Activated naive CD8-positive, alpha-beta T cell (primary cell): ENCODE measurements around the gene KRTAP3-1.
"Not testable (repeated sequence)": the region's sequence is repeated elsewhere in the genome, so short reads cannot be mapped to it uniquely, and the experiment has no call there.

ENCODE experiments used
- H3K27ac Mint-ChIP-seq: one replicate; pipeline ENCODE4 v1.8.0; 2021; ENCODE audit warnings: mixed read lengths
- H3K27me3 Mint-ChIP-seq: one replicate; pipeline ENCODE4 v1.8.0; 2021; ENCODE audit warnings: mixed read lengths
- H3K36me3 Mint-ChIP-seq: one replicate; pipeline ENCODE4 v1.8.0; 2021; ENCODE audit warnings: mixed read lengths
- H3K4me1 Mint-ChIP-seq: one replicate; pipeline ENCODE4 v1.8.0; 2021; ENCODE audit warnings: low read depth, mixed read lengths
- H3K4me3 Mint-ChIP-seq: one replicate; pipeline ENCODE4 v1.8.0; 2021; ENCODE audit warnings: mild to moderate bottlenecking, mixed read lengths
- H3K9me3 Mint-ChIP-seq: one replicate; pipeline ENCODE4 v1.8.0; 2021; ENCODE audit warnings: low read depth, mixed read lengths

Gene KRTAP3-1

DNA sequence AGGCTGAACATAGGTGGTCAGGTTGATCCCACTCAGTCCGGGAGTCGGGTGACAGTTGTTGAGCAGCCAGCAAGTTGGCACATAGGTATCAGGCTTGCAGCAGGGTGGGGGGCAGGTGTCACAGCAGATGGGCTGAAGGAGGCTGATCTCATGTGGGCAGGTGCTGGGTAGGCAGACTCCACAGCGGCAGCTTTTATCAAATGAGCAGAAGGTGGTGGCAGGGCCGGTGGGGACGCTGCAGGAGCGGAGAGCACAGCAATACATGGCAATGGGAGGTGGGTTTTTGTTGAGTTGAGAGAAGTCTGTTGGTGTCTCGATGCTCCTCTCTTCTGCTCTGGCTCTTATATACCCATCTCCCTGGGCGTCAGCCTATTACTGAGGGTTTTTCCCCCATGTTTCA is at the start of gene KRTAP3-1:
Gene KRTAP3-1, minus strand, starts transcription at position 318 of the 400 bp plus-strand sequence. Its CDS starts 54 bp downstream, at position 264.
- H3K4me1 Mint-ChIP-seq, result no peaks in the 10 kb centered on the region
- H3K27me3 Mint-ChIP-seq, result peaks cover 1% of the 10 kb centered on the region
- H3K27ac Mint-ChIP-seq, result no peak within 1 kb of the TSS

DNA sequence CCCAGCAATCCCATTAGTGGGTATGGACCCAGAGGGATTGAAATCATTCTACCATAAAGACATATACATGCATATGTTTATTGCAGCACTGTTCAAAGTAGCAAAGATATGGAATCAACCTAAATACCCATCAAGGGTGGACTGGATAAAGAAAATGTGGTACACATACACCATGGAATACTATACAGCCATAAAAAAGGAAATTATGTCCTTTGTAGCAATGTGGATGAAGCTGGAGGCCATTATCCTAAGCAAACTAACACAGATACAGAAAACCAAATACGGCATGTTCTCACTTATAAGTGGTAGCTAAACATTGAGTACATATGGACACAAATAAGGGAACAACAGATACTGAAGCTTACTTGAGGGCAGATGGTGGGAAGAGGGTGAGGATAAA is 48.6 kb upstream of the KRTAP3-1 start:
- H3K27me3 Mint-ChIP-seq, result peaks cover 30% of the 10 kb centered on the region
- no peaks in the 10 kb centered on the region for H3K36me3 Mint-ChIP-seq
- no peak overlapping the region for H3K27ac Mint-ChIP-seq
- peaks cover 3% of the 10 kb centered on the region for H3K4me1 Mint-ChIP-seq
- no peaks in the 10 kb centered on the region for H3K9me3 Mint-ChIP-seq
- no peak overlapping the region for H3K4me3 Mint-ChIP-seq

More for the DNA sequence above, at the start of gene KRTAP3-1:
- H3K9me3 Mint-ChIP-seq, result no peaks in the 10 kb centered on the region
- no peaks in the 10 kb centered on the region for H3K36me3 Mint-ChIP-seq
- no peak within 1 kb of the TSS for H3K4me3 Mint-ChIP-seq

DNA sequence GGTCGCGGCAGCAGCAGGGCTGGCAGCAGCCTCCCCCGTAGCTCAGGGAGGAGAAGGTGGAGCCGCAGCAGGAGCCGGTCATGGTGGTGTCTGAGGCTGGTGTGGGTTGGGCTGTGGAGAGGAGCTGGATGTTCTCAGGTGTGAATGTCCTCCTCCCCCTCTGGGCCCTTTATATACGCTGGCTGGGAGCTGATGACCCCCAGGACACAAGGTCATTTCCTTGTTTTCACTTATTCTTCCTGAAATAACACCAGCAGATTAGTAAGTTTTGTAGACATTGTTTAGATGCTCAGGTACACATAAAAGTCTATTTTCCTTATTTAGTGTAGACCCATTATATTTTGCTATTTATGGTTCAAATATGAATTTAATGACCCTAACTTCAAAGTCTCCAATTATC is 46.2 kb upstream of the KRTAP3-1 start, which contains the start of gene KRTAP2-2:
Gene KRTAP2-2, minus strand, starts transcription at position 101 of the 400 bp plus-strand sequence. Its CDS starts 19 bp downstream, at position 82.
- H3K9me3 Mint-ChIP-seq, H3K4me3 Mint-ChIP-seq, H3K4me1 Mint-ChIP-seq, H3K36me3 Mint-ChIP-seq, H3K27ac Mint-ChIP-seq: not testable (repeated sequence)
- H3K27me3 Mint-ChIP-seq, result peaks cover 16% of the 10 kb centered on the region

DNA sequence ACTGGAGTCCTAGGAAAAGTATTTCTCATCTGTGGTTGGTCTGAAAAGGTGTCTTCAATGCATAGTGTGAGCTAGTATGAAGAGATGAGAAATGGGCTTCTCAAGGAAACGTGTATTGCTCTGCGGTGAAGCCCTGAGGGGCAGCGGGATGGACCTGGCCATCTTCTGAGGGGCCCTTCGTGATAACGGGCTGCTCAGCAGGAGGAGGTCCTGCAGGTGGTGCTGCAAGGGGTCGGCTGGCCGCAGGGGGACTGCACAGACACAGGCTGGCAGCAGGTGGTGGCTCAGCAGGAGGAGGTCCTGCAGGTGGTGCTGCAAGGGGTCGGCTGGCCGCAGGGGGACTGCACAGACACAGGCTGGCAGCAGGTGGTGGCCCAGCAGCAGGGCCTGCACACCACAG is 45.6 kb upstream of the KRTAP3-1 start:
- H3K27ac Mint-ChIP-seq, H3K36me3 Mint-ChIP-seq, H3K4me1 Mint-ChIP-seq, H3K4me3 Mint-ChIP-seq, H3K9me3 Mint-ChIP-seq: not testable (repeated sequence)
- H3K27me3 Mint-ChIP-seq, result peaks cover 14% of the 10 kb centered on the region

DNA sequence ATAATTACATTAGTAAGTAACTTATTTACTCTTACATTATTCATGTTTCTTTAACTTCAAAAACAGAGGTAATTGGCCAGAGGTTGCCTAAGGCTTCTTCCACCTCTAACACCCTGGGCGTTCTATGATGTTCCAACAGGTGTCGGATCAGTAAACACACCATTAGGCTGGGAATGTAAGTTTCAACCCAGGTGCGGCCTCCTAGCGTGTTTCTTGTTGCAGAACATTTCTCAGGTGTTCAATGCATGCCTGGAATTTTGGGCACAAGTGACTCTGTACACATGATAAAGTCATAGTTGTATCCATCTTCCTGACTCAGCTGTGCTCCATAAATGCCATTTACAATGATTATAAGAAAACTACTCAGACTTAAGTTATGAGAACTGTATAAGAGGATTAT is 45.1 kb upstream of the KRTAP3-1 start:
- Mint-ChIP-seq H3K27me3 (peaks cover 11% of the 10 kb centered on the region), H3K36me3 (no peaks in the 10 kb centered on the region), H3K9me3 (no peaks in the 10 kb centered on the region), H3K4me3 (no peak overlapping the region), H3K4me1 (no peaks in the 10 kb centered on the region), H3K27ac (no peak overlapping the region)

DNA sequence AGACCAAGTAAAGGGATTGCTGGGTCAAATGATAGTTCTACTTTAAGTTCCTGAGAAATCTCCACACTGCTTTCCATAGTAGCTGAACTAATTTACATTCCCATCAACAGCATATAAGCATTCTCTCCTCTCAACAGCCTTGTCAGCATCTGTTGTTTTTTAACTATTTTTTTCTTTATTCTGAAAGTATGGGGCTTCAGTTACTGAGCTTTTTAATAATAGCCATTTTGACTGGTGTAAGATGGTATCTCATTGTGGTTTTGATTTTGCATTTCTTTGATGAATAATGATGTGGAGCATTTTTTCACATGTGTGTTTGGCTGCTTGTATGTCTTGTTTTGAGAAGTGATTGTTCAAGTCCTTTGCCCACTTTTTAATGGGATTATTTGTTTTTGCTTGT is 43.6 kb upstream of the KRTAP3-1 start:
- Mint-ChIP-seq H3K36me3 (no peaks in the 10 kb centered on the region), H3K27me3 (peaks cover 10% of the 10 kb centered on the region), H3K4me1 (no peaks in the 10 kb centered on the region)

DNA sequence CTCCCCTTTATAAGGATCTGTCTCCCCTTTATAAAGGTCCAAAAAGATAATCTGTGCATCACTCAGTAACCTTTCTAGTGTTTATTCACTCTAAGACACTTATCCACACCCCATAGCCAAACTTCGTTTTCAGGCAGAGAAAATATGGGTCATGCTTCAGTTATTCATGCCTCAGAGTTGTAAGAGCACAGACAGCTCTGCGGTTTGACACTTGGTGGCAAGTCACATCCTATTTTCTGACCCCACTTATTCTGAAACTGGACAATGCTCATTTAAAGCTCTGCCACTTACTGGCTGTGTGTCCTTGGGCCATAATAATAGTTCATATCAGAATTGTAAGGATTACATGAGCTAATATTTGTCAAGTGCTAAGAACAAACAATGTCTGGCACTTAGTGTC is 40.2 kb upstream of the KRTAP3-1 start:
- H3K36me3 Mint-ChIP-seq, result no peaks in the 10 kb centered on the region
- H3K9me3 Mint-ChIP-seq, result no peaks in the 10 kb centered on the region
- no peak overlapping the region for H3K27ac Mint-ChIP-seq
- peaks cover 13% of the 10 kb centered on the region for H3K27me3 Mint-ChIP-seq
- no peak overlapping the region for H3K4me3 Mint-ChIP-seq
- peaks cover 2% of the 10 kb centered on the region for H3K4me1 Mint-ChIP-seq

More for the DNA sequence above, 43.6 kb upstream of the KRTAP3-1 start:
- Mint-ChIP-seq H3K27ac (no peak overlapping the region), H3K9me3 (no peaks in the 10 kb centered on the region), H3K4me3 (no peak overlapping the region)

DNA sequence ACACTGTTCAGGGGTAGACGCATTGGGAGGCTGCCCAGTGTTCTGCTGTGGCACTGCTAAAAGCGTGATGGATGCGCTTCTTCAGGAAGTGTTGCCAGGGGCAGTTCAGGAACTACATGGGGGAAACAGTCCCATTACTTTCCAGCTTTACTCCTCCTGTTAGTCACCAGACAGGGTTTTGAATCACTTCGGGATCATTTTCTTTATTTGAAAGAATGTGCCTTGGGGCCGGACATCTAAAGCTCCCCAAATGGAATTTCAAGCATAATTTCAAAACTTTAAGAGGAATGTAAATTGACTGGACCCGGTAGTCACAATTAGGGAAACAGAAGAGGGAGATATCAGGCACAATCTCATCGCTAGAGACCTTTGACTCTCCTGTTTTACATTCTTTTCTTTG is 39.5 kb upstream of the KRTAP3-1 start:
- Mint-ChIP-seq H3K36me3 (no peaks in the 10 kb centered on the region), H3K4me3 (no peak overlapping the region), H3K27ac (no peak overlapping the region), H3K27me3 (peaks cover 13% of the 10 kb centered on the region), H3K4me1 (peaks cover 2% of the 10 kb centered on the region), H3K9me3 (peaks cover 4% of the 10 kb centered on the region)

DNA sequence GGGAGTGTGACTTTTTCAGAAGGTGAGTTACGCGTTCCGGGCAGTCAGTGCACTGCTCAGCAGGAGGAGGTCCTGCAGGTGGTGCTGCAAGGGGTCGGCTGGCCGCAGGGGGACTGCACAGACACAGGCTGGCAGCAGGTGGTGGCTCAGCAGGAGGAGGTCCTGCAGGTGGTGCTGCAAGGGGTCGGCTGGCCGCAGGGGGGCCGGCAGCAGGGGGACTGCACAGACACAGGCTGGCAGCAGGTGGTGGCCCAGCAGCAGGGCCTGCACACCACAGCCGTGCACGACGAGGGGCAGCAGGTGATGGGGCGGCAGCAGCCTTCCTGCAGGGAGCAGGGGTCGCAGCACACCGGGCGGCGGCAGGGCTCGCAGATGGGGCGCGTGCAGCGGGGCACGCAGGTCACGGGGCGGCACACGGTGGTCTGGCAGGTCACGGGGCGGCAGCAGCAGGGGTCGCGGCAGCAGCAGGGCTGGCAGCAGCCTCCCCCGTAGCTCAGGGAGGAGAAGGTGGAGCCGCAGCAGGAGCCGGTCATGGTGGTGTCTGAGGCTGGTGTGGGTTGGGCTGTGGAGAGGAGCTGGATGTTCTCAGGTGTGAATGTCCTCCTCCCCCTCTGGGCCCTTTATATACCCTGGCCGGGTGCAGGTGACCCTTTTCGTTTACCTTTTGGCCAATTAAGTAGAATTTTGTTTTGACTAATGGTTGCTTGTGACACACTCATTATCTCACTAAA is 38.0 kb upstream of the KRTAP3-1 start, which contains the start of gene KRTAP2-1:
Gene KRTAP2-1, minus strand, starts transcription at position 582 of the 731 bp plus-strand sequence. Its CDS starts 49 bp downstream, at position 533.
- not testable (repeated sequence) for H3K27ac Mint-ChIP-seq, H3K4me1 Mint-ChIP-seq, H3K9me3 Mint-ChIP-seq, H3K36me3 Mint-ChIP-seq, H3K4me3 Mint-ChIP-seq
- peaks cover 13% of the 10 kb centered on the region for H3K27me3 Mint-ChIP-seq

DNA sequence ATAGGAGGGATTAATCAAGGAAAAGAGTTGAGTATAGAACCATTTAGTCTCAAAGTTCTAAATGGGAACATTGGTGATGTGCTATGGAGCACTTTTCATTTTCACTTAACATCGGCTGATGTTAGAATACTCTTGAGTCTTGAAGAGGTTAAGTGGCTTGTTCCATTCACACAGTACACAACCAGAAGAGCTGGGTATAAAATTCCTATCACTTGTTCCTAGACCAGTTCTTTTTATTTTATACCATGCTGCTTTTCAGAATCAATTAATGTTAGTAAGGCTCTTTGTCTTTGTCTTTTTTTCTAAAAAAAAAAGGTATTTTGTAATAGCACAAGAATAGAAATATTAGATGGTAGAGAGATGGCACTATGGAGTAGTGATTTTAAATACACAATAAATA is 34.0 kb upstream of the KRTAP3-1 start:
- Mint-ChIP-seq H3K36me3 (no peaks in the 10 kb centered on the region), H3K4me1 (peaks cover 2% of the 10 kb centered on the region), H3K4me3 (no peak overlapping the region), H3K9me3 (peaks cover 6% of the 10 kb centered on the region), H3K27ac (no peak overlapping the region), H3K27me3 (peaks cover 12% of the 10 kb centered on the region)

DNA sequence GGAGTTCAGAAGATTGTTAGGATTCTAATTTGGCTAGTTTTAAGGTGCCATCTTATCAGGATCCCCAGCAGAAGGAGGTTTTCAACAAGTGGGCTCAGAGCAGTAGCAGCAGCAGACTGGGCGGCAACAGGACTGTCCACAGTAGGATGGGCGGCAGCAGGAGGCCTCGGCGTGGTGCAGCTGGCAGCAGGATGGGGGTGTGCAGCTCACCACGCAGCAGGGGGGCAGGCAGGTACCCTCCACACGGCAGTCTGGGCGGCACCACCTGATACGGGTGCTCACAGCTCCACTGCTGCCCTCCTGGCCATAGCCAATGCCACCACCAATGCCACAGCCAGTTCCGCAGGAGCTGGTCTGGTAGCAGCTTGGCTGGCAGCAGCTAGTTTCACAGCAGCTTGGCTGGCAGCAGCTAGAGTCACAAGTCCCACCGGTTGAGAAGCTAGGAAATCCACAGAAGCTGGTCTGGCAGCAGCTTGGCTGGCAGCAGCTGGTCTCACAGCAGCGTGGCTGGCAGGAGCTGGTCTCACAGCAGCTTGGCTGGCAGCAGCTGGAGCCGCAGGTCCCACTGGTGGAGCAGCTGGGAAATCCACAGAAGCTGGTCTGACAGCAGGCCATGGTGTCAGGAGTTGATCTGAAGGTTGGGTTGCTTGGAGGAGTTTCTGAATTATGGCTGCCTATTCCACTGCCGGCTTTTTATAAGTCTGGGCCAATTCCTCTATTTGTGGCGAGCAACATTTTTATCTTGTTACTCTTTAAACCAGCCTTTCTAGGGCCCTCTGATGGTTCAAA is 32.0 kb upstream of the KRTAP3-1 start, which contains the start of gene KRTAP1-1:
Gene KRTAP1-1, minus strand, starts transcription at position 668 of the 789 bp plus-strand sequence. Its CDS starts 53 bp downstream, at position 615.
- not testable (repeated sequence) for H3K9me3 Mint-ChIP-seq, H3K4me3 Mint-ChIP-seq, H3K36me3 Mint-ChIP-seq, H3K4me1 Mint-ChIP-seq, H3K27ac Mint-ChIP-seq
- H3K27me3 Mint-ChIP-seq, result peaks cover 11% of the 10 kb centered on the region

DNA sequence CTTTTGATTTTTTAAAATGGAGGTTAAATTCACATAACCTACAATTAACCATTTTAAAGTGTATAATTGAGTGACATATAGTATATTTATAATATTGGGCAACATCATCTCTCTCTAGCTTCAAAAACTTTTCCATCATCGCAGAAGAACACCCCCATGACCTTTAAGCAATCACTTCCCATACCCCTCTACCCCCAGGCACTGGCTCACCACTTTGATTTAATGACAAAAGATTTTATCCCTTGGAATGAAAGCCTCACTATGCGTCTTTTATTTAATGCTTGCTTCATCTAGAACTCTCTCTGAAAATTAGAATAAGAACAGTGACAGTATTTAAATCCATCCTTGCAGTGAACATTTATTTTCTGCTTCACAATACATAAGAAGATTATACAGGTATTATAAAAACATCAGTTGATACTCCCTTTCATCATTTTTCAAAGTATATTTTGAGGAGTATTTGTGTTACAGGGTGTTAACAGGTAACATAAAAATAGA is 29.0 kb upstream of the KRTAP3-1 start:
- H3K27me3 Mint-ChIP-seq, result peaks cover 5% of the 10 kb centered on the region
- H3K4me3 Mint-ChIP-seq, result no peak overlapping the region
- no peaks in the 10 kb centered on the region for H3K4me1 Mint-ChIP-seq
- H3K9me3 Mint-ChIP-seq, result no peaks in the 10 kb centered on the region
- H3K27ac Mint-ChIP-seq, result no peak overlapping the region
- H3K36me3 Mint-ChIP-seq, result no peaks in the 10 kb centered on the region

DNA sequence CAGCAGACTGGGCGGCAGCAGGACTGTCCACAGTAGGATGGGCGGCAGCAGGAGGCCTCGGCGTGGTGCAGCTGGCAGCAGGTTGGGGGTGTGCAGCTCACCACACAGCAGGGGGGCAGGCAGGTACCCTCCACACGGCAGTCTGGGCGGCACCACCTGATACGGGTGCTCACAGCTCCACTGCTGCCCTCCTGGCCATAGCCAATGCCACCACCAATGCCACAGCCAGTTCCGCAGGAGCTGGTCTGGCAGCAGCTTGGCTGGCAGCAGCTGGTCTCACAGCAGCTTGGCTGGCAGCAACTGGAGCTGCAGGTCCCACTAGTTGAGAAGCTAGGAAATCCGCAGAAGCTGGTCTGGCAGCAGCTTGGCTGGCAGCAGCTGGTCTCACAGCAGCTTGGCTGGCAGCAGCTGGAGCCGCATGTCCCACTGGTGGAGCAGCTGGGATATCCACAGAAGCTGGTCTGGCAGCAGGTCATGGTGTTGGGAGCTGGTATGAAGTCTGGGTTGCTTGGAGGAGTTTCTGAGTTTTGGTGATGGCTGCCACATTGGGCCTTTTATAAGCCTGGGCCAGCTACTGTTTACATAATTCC is 25.5 kb upstream of the KRTAP3-1 start, which contains the start of gene KRTAP1-3:
Gene KRTAP1-3, minus strand, starts transcription at position 529 of the 590 bp plus-strand sequence. Its CDS starts 53 bp downstream, at position 476.
- not testable (repeated sequence) for H3K27ac Mint-ChIP-seq, H3K4me1 Mint-ChIP-seq, H3K27me3 Mint-ChIP-seq, H3K36me3 Mint-ChIP-seq, H3K9me3 Mint-ChIP-seq, H3K4me3 Mint-ChIP-seq

DNA sequence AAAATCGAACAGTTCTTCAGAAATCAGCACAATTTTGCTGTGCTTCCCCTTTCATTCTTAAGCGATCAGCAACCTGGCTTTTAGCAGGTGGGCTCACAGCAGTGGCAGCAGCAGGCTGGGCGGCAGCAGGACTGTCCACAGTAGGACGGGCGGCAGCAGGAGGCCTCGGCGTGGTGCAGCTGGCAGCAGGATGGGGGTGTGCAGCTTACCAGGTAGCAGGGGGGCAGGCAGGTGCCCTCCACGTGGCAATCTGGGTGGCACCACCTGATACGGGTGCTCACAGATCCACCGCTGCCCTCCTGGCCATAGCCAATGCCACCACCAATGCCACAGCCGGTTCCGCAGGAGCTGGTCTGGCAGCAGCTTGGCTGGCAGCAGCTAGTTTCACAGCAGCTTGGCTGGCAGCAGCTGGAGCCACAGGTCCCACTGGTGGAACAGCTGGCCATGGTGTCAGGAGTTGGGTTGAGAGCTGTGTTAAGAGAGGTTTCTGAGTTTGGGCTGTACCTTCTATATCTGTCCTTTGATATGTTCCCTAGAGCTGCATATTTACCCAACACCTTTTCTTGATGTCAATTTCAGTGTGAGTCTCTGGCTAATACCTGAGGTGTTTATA is 20.8 kb upstream of the KRTAP3-1 start, which contains the start of gene KRTAP1-4:
Gene KRTAP1-4, minus strand, starts transcription at position 563 of the 613 bp plus-strand sequence. Its CDS starts 117 bp downstream, at position 446.
- no peak within 1 kb of the TSS for H3K4me3 Mint-ChIP-seq
- H3K4me1 Mint-ChIP-seq, result peaks cover 6% of the 10 kb centered on the region
- H3K27ac Mint-ChIP-seq, result no peak within 1 kb of the TSS
- H3K36me3 Mint-ChIP-seq, result no peaks in the 10 kb centered on the region
- H3K27me3 Mint-ChIP-seq, result peaks cover 7% of the 10 kb centered on the region
- H3K9me3 Mint-ChIP-seq, result no peaks in the 10 kb centered on the region
